Loucy (cell line): ENCODE measurements around the gene ZNF84.

Experiments used
- EZH2phosphoT487 ChIP-seq: fragments of 200-600 bp; IDR thresholded peaks from 2 replicates; pipeline ENCODE4 v1.6.1; 2018; ENCODE audit warnings: antibody characterized with exemption, mild to moderate bottlenecking, moderate library complexity, borderline replicate concordance
- TF ChIP-seq, protein P1 (sequence below): fragments of 200-600 bp; sonication (generic); conservative IDR thresholded peaks from 2 replicates; pipeline ENCODE4 v1.5.1; 2014; ENCODE audit warnings: mild to moderate bottlenecking, antibody characterized with exemption, low read length

GRCh38 chr12:133061954-133062353, 24.6 kb downstream of the ZNF84 start:
- no peak for TF ChIP-seq EZH2phosphoT487
- TF ChIP-seq, protein P1, sequence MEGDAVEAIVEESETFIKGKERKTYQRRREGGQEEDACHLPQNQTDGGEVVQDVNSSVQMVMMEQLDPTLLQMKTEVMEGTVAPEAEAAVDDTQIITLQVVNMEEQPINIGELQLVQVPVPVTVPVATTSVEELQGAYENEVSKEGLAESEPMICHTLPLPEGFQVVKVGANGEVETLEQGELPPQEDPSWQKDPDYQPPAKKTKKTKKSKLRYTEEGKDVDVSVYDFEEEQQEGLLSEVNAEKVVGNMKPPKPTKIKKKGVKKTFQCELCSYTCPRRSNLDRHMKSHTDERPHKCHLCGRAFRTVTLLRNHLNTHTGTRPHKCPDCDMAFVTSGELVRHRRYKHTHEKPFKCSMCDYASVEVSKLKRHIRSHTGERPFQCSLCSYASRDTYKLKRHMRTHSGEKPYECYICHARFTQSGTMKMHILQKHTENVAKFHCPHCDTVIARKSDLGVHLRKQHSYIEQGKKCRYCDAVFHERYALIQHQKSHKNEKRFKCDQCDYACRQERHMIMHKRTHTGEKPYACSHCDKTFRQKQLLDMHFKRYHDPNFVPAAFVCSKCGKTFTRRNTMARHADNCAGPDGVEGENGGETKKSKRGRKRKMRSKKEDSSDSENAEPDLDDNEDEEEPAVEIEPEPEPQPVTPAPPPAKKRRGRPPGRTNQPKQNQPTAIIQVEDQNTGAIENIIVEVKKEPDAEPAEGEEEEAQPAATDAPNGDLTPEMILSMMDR = no peak
